A204.1 (cell line): Measurements from ENCODE around the gene LCA5L.
"Not testable (repeated sequence)": the region's sequence is repeated elsewhere in the genome, so short reads cannot be mapped to it uniquely, and the experiment has no call there.

Experiments used
- FAIRE-seq: peaks from 2 replicates; lab custom pipeline; 2012; peaks lifted over from hg19 to GRCh38; lab: Jason Lieb, UNC

LCA5L gene

DNA sequence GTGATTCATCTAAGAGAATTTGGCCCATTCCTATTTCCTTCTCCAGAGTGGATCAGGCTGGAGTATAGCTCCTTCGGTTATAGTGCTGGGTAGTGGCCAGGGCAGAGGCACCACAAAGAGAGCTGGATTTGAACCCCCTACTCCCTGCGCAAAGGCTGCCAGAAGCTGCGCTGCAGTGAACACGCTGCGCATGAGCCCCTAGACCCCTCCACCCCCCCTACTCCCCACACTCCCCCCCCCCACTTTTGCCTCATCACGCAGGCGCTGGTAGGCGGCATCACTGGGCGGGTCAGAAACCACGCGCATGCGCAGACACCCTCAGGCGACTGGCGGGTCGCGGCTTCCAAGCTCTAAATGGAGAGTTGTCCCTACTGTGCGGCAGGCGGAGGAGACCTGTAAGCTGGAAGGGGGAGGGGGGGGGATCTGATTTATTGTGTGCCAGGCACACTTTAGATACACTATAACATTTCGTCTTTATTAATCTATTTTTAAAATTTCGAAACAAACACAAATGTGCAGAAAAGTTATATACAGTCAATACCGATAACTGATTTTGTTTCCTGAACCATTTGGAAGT is 58.0 kb downstream of the LCA5L start:
- no peak for FAIRE-seq

DNA sequence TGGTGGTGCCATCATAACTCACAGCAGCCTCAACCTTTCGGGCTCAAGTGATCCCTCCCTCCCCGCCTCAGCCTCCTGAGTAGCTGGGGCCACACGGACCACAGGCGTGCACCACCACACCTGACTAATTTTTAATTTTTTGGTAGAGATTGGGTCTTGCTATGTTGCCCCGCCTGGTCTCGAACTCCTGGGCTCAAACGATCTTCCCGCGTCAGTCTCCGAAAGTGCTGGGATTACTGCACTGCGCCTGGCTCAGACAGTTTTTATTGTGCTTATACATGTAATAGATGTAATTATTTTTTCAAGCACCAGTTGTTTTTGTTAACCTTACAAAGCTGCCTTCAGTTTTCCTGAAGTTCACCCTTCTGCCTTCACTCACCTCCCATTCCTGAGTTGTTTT is 58.7 kb downstream of the LCA5L start:
- FAIRE-seq: no peak

DNA sequence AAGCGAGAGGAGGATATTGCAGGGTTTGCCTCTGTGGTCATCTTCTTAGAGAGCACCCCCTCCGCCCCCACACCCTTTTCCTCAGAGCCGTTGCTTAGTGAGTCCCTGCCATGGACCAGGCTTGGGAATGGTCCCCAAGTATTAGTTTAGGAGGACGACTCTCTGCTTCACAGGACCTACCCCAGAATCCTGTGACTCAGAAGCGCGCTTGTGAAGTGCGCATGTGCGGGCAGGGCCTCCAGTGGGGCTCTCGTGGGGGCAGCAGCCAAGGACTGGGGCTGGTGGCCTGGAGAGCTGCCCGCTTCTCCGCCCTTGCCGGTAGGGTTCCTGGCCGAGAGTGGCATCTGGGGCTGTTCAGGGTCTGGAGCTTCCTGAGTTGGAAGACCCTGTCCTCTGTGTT is 59.4 kb downstream of the LCA5L start:
- no peak for FAIRE-seq

DNA sequence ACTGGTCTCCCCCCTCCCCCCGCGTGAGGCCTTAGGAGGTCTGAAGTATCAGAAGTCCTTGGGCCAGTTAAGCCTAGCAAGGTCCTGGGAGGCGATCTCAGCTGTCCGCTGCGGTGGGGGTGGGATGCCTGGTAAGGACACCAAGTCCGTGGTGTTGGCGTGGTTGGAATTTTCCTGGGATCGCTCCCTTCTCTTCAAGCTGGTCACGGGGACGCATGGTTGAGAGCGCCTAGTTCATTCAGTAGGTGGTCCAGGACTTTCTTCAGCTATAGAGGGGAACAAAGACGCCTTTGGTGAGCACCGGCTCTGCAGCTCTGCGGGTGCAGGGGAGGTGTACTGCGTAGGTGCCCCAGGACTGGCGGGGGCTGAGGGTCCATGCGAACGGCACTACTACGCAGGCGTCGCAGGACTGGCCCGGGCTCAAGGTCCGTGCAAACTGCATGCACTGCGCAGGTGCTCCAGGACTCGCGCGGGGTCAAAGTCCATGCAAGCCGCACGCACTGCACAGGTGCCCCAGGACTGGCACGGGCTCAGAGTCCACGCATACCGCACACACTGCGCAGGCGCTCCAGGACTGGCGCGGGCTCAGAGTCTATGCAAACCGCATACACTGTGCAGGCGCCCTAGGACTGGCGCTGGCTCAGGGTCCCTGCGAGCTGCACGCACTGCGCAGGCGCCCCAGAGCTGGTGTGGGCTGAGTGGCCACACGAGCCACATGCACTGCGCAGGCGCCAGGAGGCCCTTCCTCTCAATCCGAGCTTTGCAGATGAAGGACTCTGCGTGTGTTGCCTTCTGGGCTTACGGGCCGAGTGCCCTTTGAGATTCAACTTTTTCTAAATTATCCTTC is 60.1 kb downstream of the LCA5L start:
- FAIRE-seq: no peak

DNA sequence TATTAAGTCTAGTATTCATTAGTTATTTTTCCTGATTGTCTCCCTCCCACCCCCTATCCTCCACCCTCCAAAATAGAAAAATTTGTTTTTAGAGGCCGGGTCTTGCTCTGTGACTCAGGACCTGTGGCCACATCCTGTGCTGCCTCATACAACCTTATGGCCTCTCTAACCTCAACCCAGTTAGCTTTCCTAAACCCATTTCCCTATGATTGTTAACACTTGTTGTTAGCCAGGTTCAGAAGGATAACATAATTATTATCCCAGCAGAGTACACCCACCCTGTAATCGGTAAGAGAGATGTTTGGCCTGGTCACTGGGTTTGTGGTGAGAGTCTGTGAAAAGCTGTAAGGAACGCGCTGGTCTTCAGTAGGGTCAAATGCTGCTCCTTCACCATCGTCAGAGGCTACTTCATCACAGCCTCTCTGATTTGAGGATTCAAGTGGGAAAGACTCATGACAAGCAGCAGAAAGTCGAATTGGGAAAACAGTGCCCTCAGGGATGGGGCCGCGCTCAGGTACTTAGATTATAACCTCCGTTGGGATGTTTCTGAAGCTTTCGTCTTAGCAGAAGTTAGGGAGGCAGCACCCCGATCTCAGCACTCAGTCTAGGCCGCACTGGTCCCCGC is 60.8 kb downstream of the LCA5L start:
- FAIRE-seq: no peak

DNA sequence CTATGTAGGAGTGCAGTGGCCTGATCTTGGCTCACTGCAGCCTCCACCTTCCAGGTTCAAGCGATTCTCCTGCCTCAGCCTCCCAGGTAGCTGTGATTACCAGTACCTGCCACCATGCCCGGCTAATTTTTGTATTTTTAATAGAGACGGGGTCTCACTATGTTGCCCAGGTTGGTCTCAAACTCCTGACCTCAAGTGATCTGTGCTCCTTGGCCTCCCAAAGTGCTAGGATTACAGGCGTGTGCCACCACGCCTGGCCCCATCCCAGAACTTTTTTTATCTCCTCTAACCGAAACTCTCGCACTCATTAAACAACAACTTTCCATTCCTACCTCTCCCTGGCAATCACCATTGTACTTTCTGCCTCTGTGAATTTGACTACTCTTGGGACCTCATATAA is 63.5 kb downstream of the LCA5L start:
- not testable (repeated sequence) for FAIRE-seq

DNA sequence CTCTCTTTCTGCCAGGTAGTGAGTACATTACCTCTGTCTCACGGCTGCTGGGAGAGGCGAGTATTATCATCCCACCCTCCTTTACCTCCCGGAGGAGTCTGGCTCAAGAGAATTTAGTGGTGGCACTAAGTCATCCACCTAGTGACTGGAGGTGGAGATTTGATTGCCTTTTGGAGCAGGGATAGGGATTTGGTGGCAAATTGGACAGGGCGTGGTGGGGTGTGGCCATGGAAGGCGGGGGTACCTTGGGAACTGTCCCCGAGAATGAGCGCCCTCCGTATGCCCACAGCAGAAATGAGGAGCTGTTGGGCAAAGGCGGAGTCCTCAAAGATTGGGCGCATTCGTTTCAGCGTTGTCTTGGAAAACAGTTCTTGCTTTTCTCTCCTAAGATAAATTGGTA is 64.6 kb downstream of the LCA5L start:
- no peak for FAIRE-seq

DNA sequence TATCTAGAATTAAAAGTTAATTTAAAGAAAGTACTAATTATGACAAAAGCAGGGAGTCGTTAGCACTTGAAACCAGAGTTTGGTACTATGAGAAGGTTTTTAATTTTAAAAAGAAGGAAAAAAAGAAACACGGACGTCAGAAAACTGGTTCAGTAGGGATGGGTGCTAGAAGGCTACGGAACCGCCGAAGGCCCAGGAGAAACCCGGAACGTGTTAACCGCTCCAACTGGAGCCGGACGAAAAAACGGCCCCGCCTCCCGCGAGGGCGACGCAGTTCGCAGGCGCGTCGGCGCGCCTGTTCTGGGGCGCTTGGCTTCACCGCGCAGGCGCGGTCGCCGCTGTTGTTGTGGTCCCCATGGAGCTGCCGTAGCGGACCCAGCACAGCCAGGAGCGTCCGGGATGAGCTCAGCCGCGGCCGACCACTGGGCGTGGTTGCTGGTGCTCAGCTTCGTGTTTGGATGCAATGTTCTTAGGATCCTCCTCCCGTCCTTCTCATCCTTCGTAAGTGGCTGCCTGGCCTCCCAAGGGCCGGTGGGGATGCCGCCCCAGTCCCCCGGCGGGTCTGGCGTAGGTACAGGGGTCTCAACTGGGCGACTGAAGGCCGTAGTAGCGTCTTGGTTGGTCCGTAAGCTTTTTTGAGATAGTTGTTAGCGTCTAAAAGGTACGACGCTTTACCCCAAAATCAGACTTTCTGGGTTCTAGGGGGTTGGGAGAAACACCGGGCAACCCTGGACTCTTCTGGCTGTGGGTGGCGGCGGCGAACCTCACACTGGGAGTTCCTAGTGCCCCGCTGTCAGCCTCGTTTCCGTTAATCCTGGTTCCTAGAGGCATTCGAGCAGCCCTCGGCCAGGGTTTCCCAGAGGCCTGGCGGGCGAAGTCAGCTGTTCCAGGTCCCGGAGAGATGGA is 65.3 kb downstream of the LCA5L start:
- FAIRE-seq: no peak

DNA sequence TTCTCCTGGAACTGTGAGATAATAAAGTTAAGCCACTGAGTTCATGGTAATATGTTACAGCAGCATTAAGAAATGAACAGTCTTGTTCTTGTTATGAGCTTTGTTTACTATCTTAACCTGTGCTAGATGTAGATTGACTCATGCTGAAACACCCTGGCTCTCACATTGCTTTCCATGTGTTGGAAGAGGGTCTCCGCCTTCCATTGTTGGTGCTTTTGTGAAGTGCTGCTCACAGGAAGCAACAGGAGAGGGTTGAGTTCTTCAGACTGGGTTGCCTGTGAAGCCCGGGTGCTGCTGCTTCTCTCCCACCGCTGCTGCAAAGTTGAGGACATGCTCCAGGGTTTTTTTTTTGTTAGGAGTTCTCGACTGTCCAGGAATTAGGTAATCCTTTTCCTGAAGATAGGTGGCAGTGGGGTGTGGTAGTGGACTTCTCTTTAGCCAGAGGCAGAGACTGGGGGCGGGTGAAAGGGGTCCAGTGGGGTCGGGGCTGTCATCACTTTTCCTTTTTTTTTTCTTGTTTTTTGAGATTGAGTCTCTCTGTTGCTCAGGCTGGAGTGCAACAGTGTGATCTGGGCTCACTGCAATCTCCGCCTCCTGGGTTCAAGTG is 68.0 kb downstream of the LCA5L start:
- FAIRE-seq: no peak

DNA sequence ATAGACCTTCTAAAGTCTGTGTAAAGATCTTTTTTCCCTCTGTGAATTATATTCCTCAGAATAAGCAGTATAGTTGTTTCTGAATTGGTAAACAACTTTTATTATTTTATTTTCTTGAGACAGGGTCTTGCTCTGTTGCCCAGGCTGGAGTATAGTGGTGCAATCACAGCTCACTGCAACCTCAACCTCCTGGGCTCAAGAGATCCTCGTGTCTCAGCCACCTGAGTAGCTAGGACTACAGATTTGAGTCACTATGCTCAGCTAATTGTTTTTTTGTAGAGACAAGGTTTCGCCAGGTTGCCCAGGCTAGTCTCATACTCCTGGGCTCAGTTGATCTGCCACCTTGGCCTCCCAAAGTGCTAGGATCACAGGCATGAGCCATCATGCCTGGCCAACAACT is 70.1 kb downstream of the LCA5L start:
- no peak for FAIRE-seq

DNA sequence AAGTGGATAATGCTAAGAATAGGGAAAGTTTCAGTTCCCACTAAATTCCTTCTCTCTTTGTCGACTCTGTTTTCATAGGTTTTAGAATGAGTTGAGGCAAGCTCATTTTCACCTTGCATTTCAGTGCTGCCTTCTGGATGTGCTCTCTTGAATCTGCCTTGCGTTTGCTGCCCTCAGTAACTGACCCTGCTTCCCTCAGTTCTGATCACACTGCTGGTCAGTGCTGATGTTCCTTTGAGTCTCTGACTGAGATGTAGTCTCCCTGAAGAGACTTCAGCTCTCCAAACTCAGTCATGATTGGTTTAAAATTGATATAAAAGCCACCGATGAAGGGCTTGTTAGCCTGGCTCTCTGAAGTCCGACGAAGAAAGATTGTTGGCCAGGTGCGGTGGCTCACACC is 71.5 kb downstream of the LCA5L start:
- no peak for FAIRE-seq

DNA sequence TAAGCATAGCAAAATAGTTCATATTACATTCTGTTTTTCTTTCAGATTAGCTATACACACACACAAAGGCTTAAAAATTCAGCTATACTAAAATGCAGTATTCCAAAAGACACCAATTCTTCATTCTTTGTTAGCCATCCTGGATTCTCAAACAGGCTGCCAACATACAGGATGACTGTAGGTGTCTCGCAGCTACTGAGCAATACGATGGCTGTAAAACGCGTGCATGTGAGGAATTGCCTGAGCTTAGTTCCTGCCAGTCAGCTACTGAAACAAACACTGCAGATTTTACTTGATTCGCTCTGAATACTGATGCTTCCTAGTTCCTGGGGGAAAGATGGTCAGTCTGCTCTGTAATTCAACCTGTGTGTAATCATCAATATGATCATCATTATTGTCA is 71.9 kb downstream of the LCA5L start:
- peak; percentile 3 for FAIRE-seq

DNA sequence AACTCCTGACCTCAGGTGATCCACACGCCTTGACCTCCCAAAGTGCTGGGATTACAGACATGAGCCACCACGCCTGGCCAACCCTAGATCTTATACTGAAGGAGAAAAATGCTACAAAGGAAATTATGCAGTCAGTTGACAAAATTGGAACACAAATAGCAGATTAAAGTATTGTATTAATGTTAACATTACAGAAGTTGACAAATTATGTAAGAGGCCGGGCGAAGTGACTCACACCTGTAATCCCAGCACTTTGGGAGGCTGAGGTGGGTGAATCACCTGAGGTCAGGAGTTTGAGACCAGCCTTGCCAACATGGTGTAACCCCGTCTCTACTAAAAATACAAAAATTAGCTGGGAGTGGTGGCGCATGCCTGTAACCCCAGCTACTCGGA is 75.7 kb downstream of the LCA5L start:
- not testable (repeated sequence) for FAIRE-seq

DNA sequence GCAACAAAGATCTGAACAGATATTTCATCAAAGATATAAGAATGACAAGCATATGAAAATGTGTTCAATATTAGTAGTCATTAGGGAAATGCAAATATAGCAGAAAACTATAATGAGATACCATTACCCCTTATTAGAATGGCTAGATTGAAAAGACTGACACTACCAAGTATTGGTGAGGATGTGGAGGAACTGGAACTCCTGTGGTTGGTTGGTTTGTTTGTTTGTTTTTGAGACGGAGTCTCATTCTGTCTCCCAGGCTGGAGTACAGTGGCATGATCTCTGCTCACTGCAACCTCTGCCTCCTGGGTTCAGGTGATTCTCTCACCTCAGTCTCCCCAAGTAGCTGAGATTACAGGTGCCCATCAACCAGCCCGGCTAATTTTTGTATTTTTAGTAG is 77.8 kb downstream of the LCA5L start:
- no peak for FAIRE-seq

DNA sequence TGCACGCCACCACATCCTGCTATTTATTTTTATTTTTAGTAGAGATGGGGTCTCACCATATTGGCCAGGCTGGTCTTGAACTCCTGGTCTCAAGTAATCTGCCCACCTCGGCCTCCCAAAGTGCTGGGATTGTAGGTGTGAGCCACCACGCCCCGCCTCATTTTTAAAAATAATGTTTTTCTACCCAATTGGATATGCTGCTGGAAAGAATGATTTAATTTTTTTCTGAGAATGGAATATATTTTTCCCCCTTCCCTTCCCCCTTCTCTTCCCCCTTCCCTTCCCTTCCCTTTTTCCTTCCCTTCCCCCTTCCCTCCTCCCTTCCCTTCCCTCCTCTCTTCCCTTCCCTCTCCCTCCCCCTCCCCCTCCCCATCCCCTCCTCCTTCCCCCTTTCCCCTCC is 79.0 kb downstream of the LCA5L start:
- no peak for FAIRE-seq

DNA sequence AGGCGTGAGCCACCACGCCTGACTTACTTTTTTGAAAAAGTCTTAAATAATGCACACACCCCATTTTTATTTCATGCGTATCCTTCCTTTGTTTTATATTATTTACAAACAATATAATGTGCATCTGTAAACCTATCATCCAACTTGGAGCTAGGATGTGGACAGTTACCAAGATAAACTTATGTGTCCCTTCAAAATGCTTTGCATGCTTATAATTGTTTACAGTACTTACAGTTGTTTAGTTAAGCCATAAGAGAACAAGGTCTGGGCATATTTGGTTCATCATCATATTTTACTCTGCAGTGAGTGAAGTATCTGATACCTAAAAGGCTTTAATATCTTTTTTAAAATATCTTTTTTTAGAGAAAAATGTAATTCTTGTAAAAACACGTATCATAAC is 80.6 kb downstream of the LCA5L start:
- no peak for FAIRE-seq

DNA sequence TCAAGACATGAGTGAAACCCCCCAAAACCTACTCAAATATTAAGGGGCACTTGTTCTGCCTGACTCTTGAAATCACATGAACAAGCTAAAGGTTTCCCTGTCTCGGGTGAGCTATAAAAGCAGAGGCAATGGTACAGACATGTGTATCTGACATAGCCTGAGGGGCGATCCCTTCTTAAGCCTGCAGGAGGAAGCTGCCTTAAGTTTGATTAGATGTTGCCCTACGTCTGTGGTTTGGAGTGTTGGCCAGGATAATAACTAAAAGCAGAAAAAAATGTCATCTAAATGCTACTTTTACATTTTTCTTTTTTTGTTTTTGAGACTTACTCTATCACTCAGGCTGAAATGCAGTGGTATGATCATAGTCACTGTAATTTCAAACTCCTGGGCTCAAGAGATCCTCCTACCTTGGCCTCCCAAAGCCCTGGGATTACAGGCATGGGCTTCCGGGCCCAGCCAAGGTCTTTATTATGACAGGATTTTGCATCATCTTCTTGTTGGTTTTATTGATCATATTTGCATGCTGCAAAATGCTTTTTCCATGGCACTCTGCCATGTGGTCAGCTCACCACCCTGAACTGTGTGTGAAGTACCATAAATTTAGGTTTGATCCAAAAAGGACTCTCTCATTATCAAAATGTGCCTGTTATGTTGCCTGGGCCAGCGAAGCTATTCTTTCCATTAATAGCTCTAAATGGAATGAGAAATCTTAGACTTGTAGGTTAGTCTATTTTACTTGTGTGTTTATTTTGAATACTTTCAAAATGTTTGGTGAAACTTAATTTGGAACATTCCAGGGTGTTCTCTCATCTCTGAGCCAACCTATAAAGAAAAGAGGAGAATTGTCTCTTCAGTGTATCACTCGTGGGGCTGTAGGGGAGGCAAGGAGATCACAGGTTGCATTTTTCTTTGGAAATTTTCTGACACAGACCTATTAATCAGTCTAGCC is 81.7 kb downstream of the LCA5L start:
- no peak for FAIRE-seq

DNA sequence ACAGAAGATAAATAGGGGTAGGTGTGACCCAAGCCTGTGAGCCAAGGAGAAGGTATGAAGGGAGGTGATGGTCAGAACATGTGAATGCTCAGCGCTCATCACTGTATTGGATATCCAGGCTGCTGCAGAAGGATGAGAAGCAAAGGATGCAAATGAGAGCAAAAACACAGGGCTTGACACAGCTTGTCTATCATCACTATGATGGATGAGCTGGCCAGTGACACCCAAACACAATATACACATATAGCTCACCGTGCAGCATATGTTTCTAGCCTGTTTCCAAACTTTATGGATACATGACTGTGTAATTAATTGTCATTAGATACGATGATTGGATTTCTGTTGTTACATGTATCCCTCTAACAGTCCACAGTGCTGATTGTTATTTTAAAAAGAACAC is 82.8 kb downstream of the LCA5L start:
- no peak for FAIRE-seq

DNA sequence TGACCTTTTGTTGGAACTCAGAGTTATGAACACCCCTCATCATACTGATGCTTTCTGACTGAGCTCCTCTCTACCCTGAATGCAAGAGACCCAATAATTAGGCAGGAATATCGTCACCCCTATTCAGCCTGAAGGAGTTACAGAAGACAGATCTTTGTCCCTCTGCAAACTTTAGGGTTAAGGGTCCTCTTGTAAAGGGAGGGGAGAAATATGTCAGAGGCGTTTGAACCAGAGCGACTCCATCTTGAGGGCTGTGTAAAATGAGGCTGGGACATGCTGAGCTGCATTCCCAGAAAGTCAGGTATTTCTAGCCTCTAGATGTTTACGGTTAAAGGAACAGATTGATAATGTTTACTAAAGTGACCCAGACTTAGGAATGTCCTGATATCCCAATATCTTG is 86.2 kb downstream of the LCA5L start:
- no peak for FAIRE-seq
